DND-41 (cell line): ENCODE results near the gene WDR46.

Source experiments
- EZH2 ChIP-seq: IDR thresholded peaks from 3 replicates; pipeline ENCODE4 v1.6.1; 2012; ENCODE audit warnings: borderline replicate concordance, low read depth, mild to moderate bottlenecking, moderate library complexity, low read length, inconsistent platforms; ENCODE audit not compliant: severe bottlenecking
- TF ChIP-seq, protein P1 (sequence below): IDR thresholded peaks from 2 replicates; pipeline ENCODE4 v1.5.1; 2012; ENCODE audit warnings: borderline replicate concordance, low read length, moderate library complexity, mild to moderate bottlenecking; ENCODE audit not compliant: poor library complexity, severe bottlenecking; ENCODE audit errors: extremely low read depth

DNA sequence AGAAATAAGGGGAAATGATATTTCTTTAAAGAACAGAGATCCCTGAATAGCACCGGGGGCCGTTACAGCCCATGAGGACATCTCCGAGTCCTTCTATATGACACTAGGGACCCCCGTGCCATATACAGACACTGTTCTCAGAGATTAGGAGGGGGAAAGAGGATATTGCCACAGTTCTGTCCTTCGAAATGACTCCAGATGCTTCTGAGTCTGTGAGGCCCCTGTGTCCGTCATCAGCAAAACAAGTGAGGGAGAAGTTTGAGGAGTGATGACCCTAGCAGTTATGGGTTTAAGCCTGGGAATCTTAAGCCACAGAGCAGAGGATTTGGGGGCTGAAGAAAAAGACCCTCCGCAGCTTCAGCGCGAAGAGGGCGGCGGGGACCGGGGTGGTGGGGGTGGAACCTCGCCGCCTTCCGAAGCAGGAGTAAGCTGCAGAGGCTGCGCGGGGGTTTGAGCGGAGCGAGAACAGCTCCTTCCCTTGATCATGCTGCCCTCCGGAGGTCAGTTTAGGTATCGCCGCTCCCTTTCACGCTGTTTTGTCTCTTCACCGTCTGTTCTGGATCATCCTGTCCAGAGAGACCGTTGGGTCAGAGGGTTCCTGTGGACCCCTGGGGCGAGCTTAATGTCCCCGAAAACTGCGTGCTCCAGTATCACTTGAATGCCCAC, 40.9 kb downstream of the WDR46 start:
- no peak for TF ChIP-seq EZH2
- TF ChIP-seq, protein P1, sequence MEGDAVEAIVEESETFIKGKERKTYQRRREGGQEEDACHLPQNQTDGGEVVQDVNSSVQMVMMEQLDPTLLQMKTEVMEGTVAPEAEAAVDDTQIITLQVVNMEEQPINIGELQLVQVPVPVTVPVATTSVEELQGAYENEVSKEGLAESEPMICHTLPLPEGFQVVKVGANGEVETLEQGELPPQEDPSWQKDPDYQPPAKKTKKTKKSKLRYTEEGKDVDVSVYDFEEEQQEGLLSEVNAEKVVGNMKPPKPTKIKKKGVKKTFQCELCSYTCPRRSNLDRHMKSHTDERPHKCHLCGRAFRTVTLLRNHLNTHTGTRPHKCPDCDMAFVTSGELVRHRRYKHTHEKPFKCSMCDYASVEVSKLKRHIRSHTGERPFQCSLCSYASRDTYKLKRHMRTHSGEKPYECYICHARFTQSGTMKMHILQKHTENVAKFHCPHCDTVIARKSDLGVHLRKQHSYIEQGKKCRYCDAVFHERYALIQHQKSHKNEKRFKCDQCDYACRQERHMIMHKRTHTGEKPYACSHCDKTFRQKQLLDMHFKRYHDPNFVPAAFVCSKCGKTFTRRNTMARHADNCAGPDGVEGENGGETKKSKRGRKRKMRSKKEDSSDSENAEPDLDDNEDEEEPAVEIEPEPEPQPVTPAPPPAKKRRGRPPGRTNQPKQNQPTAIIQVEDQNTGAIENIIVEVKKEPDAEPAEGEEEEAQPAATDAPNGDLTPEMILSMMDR: peak; percentile 93
